HepG2 (cell line): ENCODE data around the gene CLCA1. TPM values are rescaled to one million over a fixed set of nuclear protein-coding genes. Genes with fewer than 3 reads are reported as not detected.

Experiments
- AGO2 ChIP-seq: fragments of 200-400 bp; formaldehyde crosslinking; optimal IDR thresholded peaks from 2 replicates; pipeline ENCODE3; 2017; ENCODE audit warnings: mild to moderate bottlenecking, low read depth, low read length, moderate library complexity
- ATF3 ChIP-seq: sonication (generic); formaldehyde crosslinking; IDR thresholded peaks from 2 replicates; pipeline ENCODE4 v1.4.0; 2020; ENCODE audit warnings: missing genetic modification reagents
- CEBPZ ChIP-seq: IDR thresholded peaks from 2 replicates; pipeline ENCODE4 v1.6.1; 2012; ENCODE audit warnings: low read length, improper control_type of control experiment
- KDM3A ChIP-seq: IDR thresholded peaks from 2 replicates; pipeline ENCODE4 v1.6.1; 2018; ENCODE audit warnings: low read depth, missing compliant biosample characterization
- PREB ChIP-seq: sonication (generic); formaldehyde crosslinking; IDR thresholded peaks from 2 replicates; pipeline ENCODE4 v1.4.0; 2020; ENCODE audit warnings: missing genetic modification reagents
- SP5 ChIP-seq: IDR thresholded peaks from 2 replicates; pipeline ENCODE4 v1.6.1; 2016; ENCODE audit warnings: low read depth, borderline replicate concordance
- SPEN ChIP-seq: sonication (generic); formaldehyde crosslinking; IDR thresholded peaks from 2 replicates; pipeline ENCODE4 v1.5.1; 2020; ENCODE audit warnings: low read depth, mild to moderate bottlenecking, missing genetic modification reagents
- SRF ChIP-seq: IDR thresholded peaks from 2 replicates; pipeline ENCODE4 v1.6.1; 2011; ENCODE audit warnings: mild to moderate bottlenecking, low read depth, low read length, moderate library complexity
- TCF12 ChIP-seq, 2 experiments: fragments of 450-650 bp in 1 of 2; sonication (generic) in 1 of 2; formaldehyde crosslinking in 1 of 2; IDR thresholded peaks; 2 replicates each; pipeline versions ENCODE4 v1.6.1 to v1.8.0; 2017 to 2022; ENCODE audit warnings: antibody characterized with exemption in 1 of 2, mild to moderate bottlenecking in 1 of 2, missing genetic modification reagents in 1 of 2, moderate library complexity in 1 of 2
- ZC3H4 ChIP-seq: sonication (generic); formaldehyde crosslinking; IDR thresholded peaks from 2 replicates; pipeline ENCODE4 v1.4.0; 2020; ENCODE audit warnings: missing genetic modification reagents, borderline replicate concordance
- ZFP1 ChIP-seq: IDR thresholded peaks from 2 replicates; pipeline ENCODE4 v1.6.1; 2016
- ZNF609 ChIP-seq: sonication (generic); formaldehyde crosslinking; IDR thresholded peaks from 2 replicates; pipeline ENCODE4 v1.4.0; 2020; ENCODE audit warnings: mild to moderate bottlenecking, missing genetic modification reagents, borderline replicate concordance
- ZNF7 ChIP-seq: IDR thresholded peaks from 2 replicates; pipeline ENCODE4 v1.6.1; 2016; ENCODE audit warnings: missing biosample characterization, missing genetic modification reagents
- polyA plus RNA-seq, 8 experiments: library from polyadenylated mRNA; depleted of rRNA in 3 of 8; stranded (reverse) in 7 of 8; unstranded in 1 of 8; fragments of >200 nt; fragmentation: Illumina TruSeq in 4 of 8; extraction: Trizol in 4 of 8; gene quantifications; 2 replicates each; pipeline versions ENCODE4 v1.2.1 to v1.2.3, GENCODE V29; 2011 to 2016; ENCODE audit warnings: low read depth in 4 of 8, missing spikeins in 1 of 8, mixed read lengths in 1 of 8; ENCODE audit not compliant: insufficient read depth in 1 of 8
- total RNA-seq, 5 experiments: library from RNA; depleted of rRNA; stranded (reverse); fragments of >200 nt; fragmentation: Illumina TruSeq; extraction: Trizol; gene quantifications; 2 replicates each; pipeline ENCODE4 v1.2.3, GENCODE V29; 2016; ENCODE audit warnings: low read depth in 1 of 5

CLCA1 gene
- total and polyA plus RNA-seq, 2 of the 13 experiments (the other 11 are each of a cell fraction or from before 2014, with no cell fraction given) = not detected

GRCh38 chr1:86505564-86505902 is 36.8 kb downstream of the CLCA1 start (continued):
- no peak for TF ChIP-seq CEBPZ
- no peak for TF ChIP-seq ZNF7
- TF ChIP-seq KDM3A (CRISPR knock-in tag) = no peak
- TF ChIP-seq TCF12 (IDR thresholded peaks at IDR 0.05) = no peak
- TF ChIP-seq TCF12 (CRISPR knock-in tag; IDR thresholded peaks at IDR 0.05) = no peak
- no peak for TF ChIP-seq SPEN (CRISPR knock-in tag)
- TF ChIP-seq SP5 = no peak
- no peak for TF ChIP-seq ZNF609 (CRISPR knock-in tag)
- no peak for TF ChIP-seq PREB (CRISPR knock-in tag)
- no peak for TF ChIP-seq ZFP1 (CRISPR knock-in tag)
- no peak for TF ChIP-seq SRF
- no peak for TF ChIP-seq AGO2
- no peak for TF ChIP-seq ZC3H4 (CRISPR knock-in tag)
- no peak for TF ChIP-seq ATF3 (CRISPR knock-in tag)
